ENCODE measurements around the gene SMIM24.

GRCh38 chr19:3469638-3470499 lies 10.5 kb downstream of the SMIM24 start:
- no peak for TF ChIP-seq CTCF (IDR thresholded peaks at IDR 0.05; ENCODE audit: insufficient read depth, low read length, poor library complexity, severe bottlenecking)
- TF ChIP-seq EZH2phosphoT487 (conservative IDR thresholded peaks at IDR 0.05; ENCODE audit: low read length) = no peak

Measured in SU-DHL-6 (cell line).